Measurements from ENCODE around the gene KCTD17. TPM values are rescaled to one million over a fixed set of nuclear protein-coding genes. Genes with fewer than 3 reads are reported as not detected.

The KCTD17 gene, protein sequence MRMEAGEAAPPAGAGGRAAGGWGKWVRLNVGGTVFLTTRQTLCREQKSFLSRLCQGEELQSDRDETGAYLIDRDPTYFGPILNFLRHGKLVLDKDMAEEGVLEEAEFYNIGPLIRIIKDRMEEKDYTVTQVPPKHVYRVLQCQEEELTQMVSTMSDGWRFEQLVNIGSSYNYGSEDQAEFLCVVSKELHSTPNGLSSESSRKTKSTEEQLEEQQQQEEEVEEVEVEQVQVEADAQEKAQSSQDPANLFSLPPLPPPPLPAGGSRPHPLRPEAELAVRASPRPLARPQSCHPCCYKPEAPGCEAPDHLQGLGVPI
- total RNA-seq (2021; ENCODE audit: unreplicated experiment) (32.7 TPM), Bru-seq, nascent RNA (percentile 41 among the genes with signal in this experiment), BruChase-seq, experiment 1, labeled RNA remaining after a 2-hour chase (percentile 48 among the genes with signal in this experiment), BruChase-seq, experiment 2, labeled RNA remaining after a 6-hour chase (percentile 53 among the genes with signal in this experiment)
- 53.2 TPM for polyA plus RNA-seq (2012; ENCODE audit: insufficient read length)
- long read RNA-seq, transcript KCTD17-201 (8 exons, 1,691 nt), result major isoform, 7 of 49 reads
- long read RNA-seq, partial matches to known transcripts, result 1 of 49 reads
- long read RNA-seq, other reads (novel, unspliced or antisense), result 39 of 49 reads

DNA sequence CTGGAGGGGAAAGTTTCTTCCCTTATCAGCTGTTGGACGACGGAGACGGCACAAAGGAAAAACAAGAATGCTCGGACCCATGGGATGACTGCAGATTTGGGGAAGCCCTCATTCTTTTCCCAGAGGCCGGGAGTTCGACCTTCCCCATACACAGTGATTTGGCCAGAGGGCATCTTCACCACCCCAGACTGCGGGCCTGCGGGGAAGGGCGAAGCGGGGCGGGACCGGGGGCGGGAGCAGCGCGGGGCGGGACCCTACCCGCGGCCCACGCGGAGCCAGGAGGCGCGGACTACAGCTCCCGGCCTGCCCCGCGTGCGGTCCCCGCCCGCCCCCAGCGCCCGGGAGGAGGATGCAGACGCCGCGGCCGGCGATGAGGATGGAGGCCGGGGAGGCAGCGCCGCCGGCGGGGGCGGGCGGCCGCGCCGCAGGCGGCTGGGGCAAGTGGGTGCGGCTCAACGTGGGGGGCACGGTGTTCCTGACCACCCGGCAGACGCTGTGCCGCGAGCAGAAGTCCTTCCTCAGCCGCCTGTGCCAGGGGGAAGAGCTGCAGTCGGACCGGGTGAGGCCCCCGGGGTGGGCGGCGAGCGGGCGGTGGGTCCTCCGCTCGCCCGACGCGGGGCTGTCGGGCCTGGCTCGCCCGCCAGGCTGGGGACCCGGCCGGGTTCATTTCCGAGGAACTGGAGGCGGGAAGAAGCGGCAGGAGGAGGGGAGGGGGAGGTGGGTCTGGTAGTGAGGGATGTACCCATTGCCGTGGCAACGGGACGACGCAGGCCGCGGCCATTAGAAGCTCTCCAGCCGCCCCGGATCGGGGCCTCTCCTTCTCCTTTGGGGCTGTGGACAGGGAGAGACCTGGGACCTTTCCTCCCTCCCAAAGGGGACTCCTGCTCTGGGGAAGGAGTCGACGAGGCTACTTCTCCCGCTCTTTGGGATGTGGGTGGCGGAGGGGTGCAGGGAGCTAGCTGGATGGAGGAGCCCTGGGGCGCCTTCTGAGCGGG lies at the start of gene KCTD17:
Gene KCTD17 (plus strand): TSS at position 352 of the 995 bp plus-strand sequence. CDS start 19 bp downstream, at position 371.
- H3K27ac ChIP-seq (ENCODE audit: low read length), result 0 out of 2 replicates have a peak within 1 kb of the TSS, but pooled peaks have one; percentile 39
- no TSS peak for BruUV-seq (replicated peaks)
- no peak for DNase-seq (ENCODE audit: low read depth, low spot score)
- no peaks in the 10 kb centered on the region for H3K4me1 ChIP-seq (ENCODE audit: control insufficient read depth, insufficient read depth, low read length)
- POLR2A ChIA-PET, result no interaction called here
- no peaks in the 10 kb centered on the region; the same call in 1 of the 2 replicates for H3K36me3 ChIP-seq (ENCODE audit: control insufficient read depth, insufficient read depth, low read length)
- H3K27me3 ChIP-seq (ENCODE audit: control insufficient read depth, insufficient read depth, low read length), result no peaks in the 10 kb centered on the region
- no peak for TF ChIP-seq TCF7L2 (IDR thresholded peaks at IDR 0.05; ENCODE audit: low read depth, low read length)
- intact Hi-C loops (cut with micrococcal nuclease; ENCODE audit: unreplicated experiment) (no loop called here), in situ Hi-C loops (cut with HindIII; ENCODE audit: low pct_unique_long_range_greater_than_20kb, low sequenced_read_pairs) (no loop called here)
- CTCF ChIA-PET, result interaction anchor here (0.6 kb wide), 2 partner anchors 23 to 74 kb away, joined by 3 to 9 read pairs; no protein-coding TSS in a partner anchor
- peak within 1 kb of the TSS; percentile 56 to 61 for H3K4me3 ChIP-seq (ENCODE audit: low read depth in 2 of 2, low read length in 2 of 2)
- H3K9me3 ChIP-seq (ENCODE audit: control insufficient read depth, insufficient read depth, low read depth, low read length), result no peaks in the 10 kb centered on the region
- peak; percentile 99 for ATAC-seq

DNA sequence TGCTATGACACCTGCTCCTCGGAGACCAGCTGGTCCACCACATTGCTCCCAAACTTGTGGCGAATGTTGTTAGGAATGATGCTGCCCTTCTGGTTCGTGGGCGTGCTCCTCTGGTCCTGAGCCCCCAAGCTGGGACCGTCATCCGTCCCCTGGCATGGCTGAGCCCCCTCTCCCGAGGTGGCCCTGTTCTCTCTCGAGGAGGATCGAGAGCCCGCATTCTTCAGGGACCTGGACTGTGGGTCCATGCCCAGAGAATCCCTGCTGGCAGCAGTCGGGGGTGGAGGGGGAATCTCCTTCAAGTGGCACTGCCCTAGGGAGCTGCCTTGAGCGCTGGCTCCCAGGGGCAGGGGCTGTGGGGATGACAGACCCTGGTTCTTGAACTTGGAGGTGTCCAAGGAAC lies 49.7 kb upstream of the KCTD17 start:
- no peak for DNase-seq (ENCODE audit: low read depth, low spot score)
- in situ Hi-C loops (cut with HindIII; ENCODE audit: low pct_unique_long_range_greater_than_20kb, low sequenced_read_pairs) (no loop called here), intact Hi-C loops (cut with micrococcal nuclease; ENCODE audit: unreplicated experiment) (no loop called here)
- no peak for ATAC-seq
- BruUV-seq (replicated peaks), result no TSS peak
- Histone ChIP-seq H3K36me3 (ENCODE audit: control insufficient read depth, insufficient read depth, low read length) (no peaks in the 10 kb centered on the region), H3K4me1 (ENCODE audit: control insufficient read depth, insufficient read depth, low read length) (no peaks in the 10 kb centered on the region), H3K9me3 (ENCODE audit: control insufficient read depth, insufficient read depth, low read depth, low read length) (no peaks in the 10 kb centered on the region), H3K27me3 (ENCODE audit: control insufficient read depth, insufficient read depth, low read length) (peaks cover 3% of the 10 kb centered on the region; the same call in 1 of the 2 replicates), H3K27ac (ENCODE audit: low read length) (no peak overlapping the region), H3K4me3 (ENCODE audit: low read depth in 2 of 2, low read length in 2 of 2) (no peak overlapping the region)
- TF ChIP-seq POLR2AphosphoS5 (IDR thresholded peaks at IDR 0.05; ENCODE audit: low read depth, low read length) (no peak), TCF7L2 (IDR thresholded peaks at IDR 0.05; ENCODE audit: low read depth, low read length) (no peak)
- TF ChIP-seq, protein P1, sequence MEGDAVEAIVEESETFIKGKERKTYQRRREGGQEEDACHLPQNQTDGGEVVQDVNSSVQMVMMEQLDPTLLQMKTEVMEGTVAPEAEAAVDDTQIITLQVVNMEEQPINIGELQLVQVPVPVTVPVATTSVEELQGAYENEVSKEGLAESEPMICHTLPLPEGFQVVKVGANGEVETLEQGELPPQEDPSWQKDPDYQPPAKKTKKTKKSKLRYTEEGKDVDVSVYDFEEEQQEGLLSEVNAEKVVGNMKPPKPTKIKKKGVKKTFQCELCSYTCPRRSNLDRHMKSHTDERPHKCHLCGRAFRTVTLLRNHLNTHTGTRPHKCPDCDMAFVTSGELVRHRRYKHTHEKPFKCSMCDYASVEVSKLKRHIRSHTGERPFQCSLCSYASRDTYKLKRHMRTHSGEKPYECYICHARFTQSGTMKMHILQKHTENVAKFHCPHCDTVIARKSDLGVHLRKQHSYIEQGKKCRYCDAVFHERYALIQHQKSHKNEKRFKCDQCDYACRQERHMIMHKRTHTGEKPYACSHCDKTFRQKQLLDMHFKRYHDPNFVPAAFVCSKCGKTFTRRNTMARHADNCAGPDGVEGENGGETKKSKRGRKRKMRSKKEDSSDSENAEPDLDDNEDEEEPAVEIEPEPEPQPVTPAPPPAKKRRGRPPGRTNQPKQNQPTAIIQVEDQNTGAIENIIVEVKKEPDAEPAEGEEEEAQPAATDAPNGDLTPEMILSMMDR (IDR thresholded peaks at IDR 0.05), result no peak
- TF ChIP-seq, protein P2, sequence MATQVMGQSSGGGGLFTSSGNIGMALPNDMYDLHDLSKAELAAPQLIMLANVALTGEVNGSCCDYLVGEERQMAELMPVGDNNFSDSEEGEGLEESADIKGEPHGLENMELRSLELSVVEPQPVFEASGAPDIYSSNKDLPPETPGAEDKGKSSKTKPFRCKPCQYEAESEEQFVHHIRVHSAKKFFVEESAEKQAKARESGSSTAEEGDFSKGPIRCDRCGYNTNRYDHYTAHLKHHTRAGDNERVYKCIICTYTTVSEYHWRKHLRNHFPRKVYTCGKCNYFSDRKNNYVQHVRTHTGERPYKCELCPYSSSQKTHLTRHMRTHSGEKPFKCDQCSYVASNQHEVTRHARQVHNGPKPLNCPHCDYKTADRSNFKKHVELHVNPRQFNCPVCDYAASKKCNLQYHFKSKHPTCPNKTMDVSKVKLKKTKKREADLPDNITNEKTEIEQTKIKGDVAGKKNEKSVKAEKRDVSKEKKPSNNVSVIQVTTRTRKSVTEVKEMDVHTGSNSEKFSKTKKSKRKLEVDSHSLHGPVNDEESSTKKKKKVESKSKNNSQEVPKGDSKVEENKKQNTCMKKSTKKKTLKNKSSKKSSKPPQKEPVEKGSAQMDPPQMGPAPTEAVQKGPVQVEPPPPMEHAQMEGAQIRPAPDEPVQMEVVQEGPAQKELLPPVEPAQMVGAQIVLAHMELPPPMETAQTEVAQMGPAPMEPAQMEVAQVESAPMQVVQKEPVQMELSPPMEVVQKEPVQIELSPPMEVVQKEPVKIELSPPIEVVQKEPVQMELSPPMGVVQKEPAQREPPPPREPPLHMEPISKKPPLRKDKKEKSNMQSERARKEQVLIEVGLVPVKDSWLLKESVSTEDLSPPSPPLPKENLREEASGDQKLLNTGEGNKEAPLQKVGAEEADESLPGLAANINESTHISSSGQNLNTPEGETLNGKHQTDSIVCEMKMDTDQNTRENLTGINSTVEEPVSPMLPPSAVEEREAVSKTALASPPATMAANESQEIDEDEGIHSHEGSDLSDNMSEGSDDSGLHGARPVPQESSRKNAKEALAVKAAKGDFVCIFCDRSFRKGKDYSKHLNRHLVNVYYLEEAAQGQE (IDR thresholded peaks at IDR 0.05; ENCODE audit: insufficient read depth in 1 of 2, low read depth in 2 of 2, low read length in 1 of 2), result no peak
- ChIA-PET CTCF (no interaction called here), POLR2A (no interaction called here)

Data from Panc1 (cell line).